Mesenteric fat pad (tissue), 1 donor: ENCODE results near the gene TMEM126A. TPM values are rescaled to one million over a fixed set of nuclear protein-coding genes. Genes with fewer than 3 reads are reported as not detected.

Experiments
- DNase-seq: peaks from one replicate; pipeline ENCODE4 v3.0.0-alpha.2; 2020; ENCODE audit warnings: low spot score
- total RNA-seq: library from RNA; stranded (reverse); fragmentation: NEBNext Ultra II Directional; extraction: Animal tissue kit (Norgen Biotek cat#: 25700); gene quantifications from one replicate; pipeline ENCODE4 v1.2.1, GENCODE V29; 2021
- donor health status: DM: yes; HTN: yes; CAD: no.

Gene TMEM126A
- total RNA-seq, 1 donor from 2014 or later = 36.6 TPM

DNA sequence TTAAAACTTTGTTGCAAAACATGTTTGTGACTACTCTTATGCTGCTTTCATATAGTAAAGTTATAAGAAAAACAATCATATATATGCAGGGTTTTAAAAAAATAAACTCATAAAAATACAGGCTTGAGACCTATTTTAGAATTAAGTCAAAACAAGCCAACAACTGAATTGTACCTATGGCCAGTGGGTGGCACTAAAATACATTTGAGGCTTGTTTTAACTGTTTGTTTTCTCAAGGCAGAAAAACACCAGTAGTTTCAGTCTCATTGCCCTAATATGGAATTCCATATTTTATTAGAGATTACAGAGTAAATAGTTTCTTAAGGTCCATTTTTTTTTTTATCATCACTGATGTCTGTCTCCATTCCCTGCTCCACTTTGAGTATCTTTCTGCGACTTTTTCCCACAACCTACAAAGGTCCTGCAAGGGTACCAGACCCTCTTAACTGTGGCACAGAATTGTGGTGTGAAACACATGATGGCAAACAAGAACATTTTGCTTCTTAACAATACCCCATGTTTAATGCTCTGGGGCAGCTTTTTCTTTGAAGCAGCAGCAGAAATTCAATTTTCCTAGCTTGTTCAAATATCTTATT, 46.7 kb downstream of the TMEM126A start:
- no peak for DNase-seq

DNA sequence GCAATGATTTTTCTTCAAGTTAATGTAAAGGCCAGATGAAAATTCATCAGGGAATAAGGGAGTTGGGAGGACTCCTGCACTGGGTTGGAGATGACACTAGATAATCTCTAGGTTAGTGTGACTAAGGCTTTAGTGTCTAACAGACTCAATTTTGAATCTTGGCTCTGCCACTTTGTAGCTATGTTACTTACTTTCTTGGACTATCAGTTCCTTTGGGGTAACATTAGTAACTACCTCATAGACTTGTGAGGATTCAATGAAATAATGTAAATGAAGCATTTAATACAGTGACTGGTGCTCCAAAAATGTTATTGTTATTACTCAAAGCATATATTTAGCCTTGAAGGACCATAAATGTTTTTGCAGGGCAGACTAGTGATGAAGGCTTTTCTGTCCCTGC, 47.8 kb downstream of the TMEM126A start:
- DNase-seq = no peak

DNA sequence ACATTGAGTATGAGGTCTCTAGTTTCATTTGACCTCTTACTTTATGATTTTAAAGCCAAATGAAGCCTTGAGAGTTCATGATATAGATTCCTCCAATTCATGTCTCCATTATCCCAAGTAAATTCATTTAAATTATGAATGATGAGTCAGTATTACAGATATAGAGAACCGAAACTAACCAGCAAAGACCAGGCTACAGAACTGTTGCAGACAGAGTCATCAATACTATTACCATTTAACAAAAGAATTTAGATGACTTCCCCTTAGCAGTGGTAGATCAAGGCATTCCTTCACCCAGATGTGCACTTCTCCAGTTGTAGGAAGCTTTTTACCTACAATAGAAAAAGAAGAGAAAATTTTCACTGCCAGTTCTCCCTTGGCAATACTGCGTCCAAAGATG, 50.0 kb downstream of the TMEM126A start:
- no peak for DNase-seq

DNA sequence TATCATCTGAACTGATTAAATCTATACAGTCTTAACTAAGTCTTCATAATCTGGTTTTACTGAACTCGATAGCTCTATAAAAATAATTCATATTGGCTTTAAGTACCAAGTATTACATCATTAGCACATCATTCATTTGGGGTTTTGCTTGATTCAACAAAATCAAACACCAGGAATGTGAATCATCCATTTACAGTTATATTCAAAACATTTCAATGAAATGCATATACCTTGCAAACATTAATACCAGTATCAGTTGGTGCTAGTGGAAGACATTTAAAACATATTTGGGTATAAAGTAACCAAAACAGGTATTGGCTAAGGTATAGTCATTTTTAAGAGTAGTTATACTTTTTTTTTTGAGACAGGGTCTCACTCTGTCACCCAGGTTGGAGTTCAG, 50.4 kb downstream of the TMEM126A start:
- no peak for DNase-seq

DNA sequence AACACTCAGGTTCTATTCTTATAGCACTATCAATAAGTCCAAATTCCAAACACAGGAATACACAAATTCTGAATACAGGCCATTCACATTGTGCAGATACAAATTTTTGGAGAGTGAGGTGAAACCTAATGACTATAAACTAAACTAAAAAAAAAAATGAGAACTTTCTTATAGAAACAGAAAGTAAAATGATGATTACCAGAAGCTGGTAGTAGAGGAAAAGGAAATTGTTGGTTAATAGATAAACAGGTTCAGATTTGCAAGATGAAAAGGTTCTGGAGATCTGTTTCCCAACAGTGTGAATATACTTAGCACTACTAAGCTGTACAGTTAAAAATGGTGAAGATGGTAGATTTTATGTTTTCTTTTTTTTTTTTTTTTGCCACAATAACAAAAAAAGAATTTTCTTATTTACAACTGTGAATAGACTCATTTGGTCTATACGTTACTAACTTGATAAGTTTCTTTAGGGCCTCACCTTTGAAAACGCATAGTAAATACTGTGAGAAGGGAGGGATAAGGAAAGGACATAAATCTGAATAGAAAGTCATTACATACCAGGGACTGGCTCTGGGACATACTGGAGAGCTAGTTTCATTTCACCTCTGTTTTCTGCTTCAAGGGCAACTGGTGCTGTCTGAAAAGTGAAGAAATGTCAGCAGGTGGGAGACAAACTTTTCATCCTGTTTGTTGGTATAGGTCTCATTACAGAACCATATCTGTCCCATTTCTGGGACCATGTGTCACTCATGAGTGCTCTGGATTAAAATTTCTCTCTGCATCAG, 52.4 kb downstream of the TMEM126A start:
- no peak for DNase-seq

DNA sequence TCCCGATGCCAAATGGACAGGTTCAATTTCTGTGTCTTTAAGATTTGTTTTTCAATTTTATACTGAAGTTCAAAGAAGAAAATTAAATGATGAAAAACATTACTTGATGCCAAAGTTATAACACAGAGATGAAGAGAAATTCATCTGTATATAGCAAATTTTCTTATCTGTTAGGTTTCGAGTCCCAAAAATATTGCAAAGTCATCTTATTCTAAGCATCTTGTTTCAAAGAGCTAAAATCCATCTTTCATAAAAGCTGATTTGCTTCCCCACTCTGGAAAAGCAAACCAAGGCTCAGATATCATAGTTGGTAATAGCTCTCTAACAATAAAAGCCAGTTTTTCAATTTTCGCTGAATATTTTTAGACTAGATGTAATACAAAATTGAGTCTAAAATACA, 57.2 kb downstream of the TMEM126A start:
- no peak for DNase-seq

DNA sequence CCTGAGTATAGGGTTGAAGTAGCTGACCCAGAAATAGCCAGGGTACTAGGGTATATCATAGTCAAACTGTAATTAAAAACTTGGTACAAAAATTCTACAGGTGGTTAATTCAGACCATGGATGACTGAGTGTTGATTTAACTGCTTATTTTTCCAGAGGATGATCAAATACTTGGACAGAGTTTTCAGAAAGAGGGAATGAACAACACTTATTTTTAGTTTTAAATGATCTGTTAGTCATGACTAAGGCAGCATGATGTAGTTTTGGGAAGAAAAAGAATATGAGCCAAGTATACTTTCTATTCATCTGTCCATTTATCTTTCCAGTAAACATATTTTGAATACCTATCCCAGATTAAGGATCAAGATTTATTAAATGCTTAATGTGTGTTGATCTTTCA, 58.0 kb downstream of the TMEM126A start:
- no peak for DNase-seq

Other genes starting within 250 kb of the TMEM126A start
- 2.8 TPM for gene DLG2, start 20.6 kb upstream of the TMEM126A start, total RNA-seq
- 44.5 TPM for gene TMEM126B, start 19.4 kb upstream of the TMEM126A start, total RNA-seq
- 25.1 TPM for gene CREBZF, start 17.2 kb downstream of the TMEM126A start, total RNA-seq
- 0.84 TPM for gene CCDC89, start 38.2 kb downstream of the TMEM126A start, total RNA-seq
- gene SYTL2, start 163.2 kb downstream of the TMEM126A start, total RNA-seq = 13.5 TPM
- not detected for gene CCDC83, start 207.4 kb downstream of the TMEM126A start, total RNA-seq